Germinal center (tissue), 1 donor: ENCODE data around the gene ZDHHC23.

Experiments
- DNase-seq: peaks from one replicate; pipeline ENCODE4 v3.0.0; 2012; ENCODE audit warnings: mixed read lengths, low spot score

Gene ZDHHC23, protein sequence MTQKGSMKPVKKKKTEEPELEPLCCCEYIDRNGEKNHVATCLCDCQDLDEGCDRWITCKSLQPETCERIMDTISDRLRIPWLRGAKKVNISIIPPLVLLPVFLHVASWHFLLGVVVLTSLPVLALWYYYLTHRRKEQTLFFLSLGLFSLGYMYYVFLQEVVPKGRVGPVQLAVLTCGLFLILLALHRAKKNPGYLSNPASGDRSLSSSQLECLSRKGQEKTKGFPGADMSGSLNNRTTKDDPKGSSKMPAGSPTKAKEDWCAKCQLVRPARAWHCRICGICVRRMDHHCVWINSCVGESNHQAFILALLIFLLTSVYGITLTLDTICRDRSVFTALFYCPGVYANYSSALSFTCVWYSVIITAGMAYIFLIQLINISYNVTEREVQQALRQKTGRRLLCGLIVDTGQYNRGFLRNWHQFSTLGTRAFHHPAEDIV

DNA sequence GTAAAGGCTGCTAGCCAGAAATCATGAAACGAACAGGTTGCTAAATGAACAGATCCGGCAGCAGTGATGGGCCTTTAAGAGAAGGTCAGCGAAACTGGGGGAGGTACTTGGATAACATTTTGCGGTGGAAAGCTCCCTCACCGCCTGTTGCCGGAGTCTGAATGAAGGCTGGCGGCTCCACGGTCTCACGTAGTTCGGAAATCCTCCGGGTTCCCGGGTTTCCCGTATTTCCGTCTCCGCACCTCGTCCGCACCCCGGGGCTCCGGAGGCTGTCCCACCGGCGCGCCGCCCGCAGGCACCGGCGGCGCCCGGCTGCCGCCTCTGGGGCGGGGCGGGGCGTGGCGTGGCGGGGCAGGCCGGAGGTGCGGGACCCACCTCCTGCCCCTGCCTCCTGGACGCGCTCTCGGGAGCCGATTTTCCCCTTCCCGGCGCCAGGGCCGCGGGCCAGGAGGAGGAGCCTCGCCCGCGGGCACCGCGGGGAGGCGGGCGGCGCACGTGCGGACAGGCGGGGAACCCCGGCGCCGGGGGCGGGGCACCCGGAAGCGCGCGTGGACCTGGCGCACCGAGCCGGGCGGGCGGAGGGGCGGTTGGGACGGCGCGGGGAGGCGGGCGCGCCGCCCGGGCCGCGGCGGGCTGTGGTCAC lies at the start of gene ZDHHC23:
Gene ZDHHC23, plus strand, starts transcription at position 642 of the 643 bp plus-strand sequence. CDS start 790 bp downstream, outside the sequence.
- DNase-seq: peak; percentile 84

DNA sequence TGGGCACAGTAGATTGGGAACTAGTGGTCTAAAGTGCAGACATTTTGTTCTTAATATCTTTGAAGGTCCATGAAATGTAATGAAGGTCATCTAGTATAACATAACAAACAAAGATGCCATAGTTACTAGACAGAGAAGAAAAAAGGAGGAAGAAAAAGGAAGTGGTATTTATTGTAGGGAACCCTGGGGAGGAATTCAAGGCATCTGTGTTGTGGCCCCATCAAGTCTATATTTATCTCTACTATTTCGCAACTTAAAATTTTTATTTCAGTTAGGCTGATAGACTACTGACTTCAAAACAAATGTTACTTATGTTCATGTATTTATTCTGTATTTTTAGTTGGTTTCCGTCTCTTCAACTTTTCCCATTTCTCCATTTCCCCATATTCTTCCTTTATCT lies 48.9 kb upstream of the ZDHHC23 start:
- DNase-seq: no peak

DNA sequence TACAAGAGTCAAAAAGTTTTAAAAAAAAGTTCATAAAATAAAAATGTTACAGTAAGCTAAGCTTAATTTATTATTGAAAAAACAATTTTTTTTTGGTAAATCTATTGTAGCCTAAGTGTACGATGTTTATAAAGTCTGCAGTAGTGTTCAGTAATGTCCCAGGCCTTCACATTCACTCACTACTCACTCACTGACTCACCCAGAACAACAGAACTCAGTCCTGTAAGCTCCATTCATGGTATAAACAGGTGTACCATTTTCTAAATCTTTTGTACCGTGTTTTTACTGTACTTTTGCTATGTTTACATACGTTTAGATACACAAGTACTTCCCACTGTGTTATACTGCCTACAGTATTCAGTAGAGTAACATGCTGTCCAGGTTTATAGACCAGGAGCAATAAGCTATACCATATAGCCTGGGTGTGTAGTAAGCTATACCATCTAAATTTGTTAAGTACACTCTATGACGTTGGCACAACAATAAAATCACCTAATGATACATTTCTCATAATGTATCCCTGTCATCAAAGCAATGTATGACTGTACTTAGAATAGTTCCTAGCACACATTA lies 41.2 kb upstream of the ZDHHC23 start:
- no peak for DNase-seq

DNA sequence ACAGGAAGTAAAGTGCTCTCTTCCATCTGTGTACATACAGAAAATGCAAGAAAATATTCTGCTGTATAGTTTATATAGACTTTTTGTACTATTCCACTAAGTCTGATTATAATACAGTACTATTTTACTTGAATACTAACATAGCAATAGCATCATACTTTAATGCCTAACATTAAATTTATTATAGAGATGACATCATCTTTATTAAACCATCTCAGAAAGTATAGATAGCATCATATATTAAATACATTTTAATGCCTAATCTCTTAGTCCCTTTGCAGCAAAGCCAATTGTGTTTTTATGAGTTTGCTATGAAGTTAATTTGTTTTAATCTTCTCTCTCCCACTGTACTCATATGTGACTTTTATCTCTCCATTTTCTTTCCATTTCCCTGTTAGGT lies 39.7 kb upstream of the ZDHHC23 start:
- no peak for DNase-seq

DNA sequence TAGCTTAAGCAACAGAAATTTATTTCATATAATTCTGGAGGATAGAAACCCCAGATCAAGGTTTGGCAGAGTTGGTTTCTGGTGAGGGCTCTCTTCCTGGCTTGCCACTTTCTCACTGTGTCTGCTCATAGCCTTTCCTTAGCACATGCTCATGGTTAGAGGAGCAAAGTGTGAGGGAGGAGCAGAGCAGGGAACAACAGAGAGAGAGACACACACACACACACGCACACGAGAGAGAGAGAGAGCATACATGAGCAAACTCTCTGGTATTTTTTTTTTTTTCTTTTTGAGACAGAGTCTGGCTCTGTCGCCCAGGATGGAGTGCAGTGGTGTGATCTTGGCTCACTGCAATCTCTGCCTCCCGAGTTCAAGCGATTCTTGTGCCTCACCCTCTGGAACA lies 36.8 kb upstream of the ZDHHC23 start:
- DNase-seq: no peak

DNA sequence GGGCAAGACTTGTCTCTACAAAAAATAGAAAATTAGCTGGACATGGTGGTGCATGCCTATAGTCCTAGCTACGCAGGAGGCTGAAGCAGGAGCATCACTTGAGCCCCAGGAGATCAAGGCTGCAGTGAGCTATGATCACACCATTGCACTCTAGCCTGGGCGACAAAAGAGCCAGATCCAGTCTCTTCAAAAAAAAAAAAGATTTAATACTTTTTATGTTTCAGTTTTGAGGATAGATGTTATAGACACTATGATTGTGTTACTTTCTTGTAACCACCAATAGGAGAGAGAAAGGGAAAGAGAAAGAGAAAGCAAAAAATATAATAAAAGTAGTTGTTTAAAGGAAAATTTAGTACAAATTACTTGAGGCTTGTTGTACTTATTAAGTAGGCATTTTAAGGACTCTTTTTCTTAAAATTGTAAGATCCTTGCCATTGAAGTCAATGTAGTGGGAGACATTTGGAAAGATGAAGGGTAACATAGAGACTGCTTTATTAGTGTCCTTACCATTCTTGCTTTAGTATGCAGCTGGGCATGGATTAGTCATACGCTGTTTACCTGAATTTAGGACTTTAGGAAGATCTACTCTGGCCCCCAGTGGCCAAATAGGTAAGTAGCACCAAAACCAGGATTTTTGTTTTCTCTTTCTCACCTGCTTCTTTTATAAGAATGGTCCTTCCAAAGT lies 35.1 kb upstream of the ZDHHC23 start:
- DNase-seq: peak; percentile 39

DNA sequence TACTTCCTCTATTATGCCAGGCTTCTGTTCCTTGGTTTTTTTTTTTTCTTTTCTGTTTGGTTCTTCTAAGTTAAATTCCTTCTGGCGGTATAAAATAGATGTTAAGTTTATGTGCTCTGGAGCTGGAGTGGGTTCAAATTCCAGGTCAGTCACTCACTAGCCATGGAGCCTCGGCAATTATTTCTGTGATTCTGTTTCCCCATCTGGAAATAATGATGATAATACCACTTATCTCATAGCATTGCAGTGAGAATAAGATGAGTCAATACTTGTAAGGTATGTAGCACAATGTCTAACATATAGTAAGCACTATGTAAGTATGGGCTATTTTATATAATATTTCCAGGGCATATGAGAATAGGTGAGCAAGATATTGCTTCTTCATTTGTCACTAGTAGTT lies 33.2 kb upstream of the ZDHHC23 start:
- DNase-seq: no peak

DNA sequence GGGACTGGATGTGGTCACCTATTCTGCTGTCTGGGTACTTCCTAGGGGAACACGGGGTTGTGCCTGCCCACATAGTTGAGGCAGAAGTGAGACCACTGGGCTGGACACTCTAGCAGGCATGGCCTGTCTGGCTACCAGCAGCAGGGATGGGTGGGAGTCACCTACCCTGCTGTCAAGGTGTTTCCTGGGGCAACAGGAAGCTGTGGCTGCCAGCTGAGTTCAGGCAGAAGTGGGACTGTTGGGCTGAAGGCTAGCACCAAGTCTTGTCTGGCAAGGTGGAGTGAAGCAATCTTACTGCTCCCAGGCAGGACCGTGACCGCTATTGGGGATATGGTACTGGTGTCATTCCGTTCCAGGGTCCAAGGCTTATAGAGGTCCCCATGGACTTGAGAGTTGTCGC lies 20.3 kb upstream of the ZDHHC23 start:
- no peak for DNase-seq

DNA sequence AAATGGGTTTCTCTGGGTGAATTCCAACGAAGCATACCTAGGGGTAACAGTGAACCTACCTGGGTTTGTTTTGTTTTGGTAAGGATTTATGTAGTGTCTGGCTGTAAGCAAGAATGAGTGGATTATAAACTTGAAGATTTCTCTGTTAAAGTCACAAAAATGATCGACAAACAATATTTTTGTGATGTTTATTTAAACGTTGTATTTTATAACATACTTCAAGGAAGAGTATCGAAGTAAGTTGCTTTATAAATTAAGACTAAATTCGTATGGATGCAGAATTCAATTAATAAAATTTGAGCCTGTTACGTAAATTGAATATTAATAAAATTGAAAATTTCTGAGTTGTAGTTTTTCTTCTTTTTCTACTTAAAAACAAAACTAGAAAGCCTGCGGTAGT lies 982 bp upstream of the ZDHHC23 start:
- no peak for DNase-seq

DNA sequence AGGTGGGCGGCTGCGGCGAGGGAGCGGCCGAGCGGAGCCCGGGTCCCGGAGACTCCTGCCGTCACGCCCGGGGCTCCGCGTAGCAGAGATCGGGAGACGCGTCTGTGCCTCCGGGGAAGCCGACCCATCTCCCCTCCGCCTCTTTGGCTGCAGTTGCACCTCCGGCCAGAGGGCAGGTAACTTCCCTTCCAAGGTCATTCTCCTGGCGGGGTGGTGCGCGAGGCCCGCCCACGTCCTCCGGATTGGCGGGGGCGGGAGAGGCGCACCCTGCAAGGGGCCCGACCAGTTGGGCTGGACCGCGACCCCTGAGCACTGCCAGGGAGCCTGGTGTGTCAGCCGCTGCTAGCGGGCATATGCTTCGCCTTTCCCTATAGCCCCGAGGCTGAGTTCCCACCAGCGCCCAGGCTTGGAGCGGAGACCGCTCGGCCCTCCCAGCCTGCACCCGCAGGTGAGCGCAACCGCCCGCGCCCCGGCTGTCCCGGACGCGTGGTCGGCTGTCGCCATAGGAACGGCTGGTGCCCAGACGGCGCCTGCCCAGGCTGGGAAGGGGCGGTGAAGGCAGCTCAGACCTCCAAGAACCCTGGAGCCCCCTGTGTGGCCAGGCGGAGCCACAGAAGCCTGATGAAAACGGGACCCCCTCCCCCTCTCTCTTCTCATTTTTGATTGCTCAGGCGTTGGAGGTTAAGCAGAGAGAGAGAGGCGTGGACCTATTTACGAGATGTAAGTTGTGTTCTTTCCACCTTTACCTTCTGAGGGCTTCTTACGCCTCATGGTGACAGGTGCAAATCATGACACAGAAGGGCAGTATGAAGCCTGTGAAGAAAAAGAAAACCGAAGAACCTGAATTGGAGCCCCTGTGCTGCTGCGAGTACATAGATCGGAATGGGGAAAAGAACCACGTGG lies 453 bp downstream of the ZDHHC23 start:
- peak; percentile 60 for DNase-seq

DNA sequence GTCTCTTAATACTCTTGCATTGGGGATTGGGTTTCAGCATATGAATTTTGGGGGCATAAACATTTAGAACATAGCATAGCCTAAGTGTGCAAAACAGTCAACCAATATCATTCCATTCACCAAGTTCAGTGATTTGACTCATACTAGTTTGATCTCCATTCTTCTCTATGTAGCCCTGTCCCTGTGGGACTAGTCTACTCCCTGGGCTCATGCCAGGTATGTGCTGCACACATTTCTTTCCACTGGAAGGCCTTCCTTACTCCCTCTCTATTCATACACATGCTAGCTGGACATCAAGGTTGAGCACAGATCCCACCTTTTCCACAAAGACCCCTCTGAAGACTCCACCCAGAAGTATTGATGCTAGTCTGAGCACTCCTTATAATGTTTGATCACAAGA lies 5.1 kb downstream of the ZDHHC23 start:
- no peak for DNase-seq

DNA sequence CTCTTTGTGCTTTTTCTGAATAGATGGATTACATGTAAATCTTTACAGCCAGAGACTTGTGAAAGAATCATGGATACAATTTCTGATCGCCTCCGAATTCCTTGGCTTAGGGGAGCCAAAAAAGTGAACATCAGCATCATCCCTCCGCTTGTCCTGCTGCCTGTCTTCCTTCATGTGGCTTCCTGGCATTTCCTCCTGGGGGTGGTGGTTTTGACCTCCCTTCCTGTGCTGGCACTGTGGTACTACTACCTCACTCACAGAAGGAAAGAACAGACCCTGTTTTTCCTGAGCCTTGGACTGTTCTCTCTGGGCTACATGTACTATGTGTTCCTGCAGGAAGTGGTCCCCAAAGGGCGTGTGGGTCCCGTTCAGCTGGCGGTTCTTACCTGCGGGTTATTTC lies 5.9 kb downstream of the ZDHHC23 start:
- DNase-seq: no peak

DNA sequence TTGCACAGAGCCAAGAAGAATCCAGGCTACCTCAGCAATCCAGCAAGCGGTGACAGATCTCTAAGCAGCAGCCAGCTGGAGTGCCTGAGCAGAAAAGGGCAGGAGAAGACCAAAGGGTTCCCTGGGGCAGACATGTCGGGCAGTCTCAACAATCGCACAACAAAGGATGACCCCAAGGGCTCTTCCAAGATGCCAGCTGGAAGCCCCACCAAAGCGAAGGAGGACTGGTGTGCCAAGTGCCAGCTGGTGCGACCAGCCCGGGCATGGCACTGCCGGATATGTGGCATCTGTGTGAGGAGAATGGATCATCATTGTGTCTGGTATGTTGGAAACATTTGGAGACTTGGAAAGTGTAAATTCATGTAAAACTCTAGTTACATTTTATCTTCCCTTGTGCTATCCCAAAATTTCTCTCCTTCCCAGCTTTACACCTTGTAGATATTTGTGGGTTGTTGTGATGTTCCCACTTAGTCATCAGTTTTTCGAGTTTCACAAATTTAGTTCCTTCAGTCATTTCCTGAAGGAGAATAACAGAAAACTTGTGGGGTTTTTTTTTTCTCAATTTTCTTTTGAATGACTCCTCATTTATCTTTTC lies 6.4 kb downstream of the ZDHHC23 start:
- DNase-seq: no peak

DNA sequence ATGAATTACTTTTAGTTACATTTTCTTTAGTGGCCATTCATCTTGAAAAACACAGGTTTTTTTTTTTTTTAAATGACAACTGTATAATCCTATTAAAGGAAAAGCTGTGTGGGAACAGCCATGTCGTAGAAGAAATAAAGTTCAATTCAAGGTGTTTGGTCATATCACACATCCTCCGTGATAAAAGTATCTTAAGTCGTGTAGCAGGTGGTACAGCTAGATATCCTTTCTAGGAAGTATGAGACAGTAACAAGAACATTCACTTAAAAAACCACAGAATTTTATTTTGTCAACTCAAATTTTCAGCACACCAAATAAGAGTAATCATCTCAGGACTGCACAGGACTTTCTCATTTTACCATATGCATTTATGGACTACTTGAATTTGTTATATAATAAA lies 16.1 kb downstream of the ZDHHC23 start:
- no peak for DNase-seq

DNA sequence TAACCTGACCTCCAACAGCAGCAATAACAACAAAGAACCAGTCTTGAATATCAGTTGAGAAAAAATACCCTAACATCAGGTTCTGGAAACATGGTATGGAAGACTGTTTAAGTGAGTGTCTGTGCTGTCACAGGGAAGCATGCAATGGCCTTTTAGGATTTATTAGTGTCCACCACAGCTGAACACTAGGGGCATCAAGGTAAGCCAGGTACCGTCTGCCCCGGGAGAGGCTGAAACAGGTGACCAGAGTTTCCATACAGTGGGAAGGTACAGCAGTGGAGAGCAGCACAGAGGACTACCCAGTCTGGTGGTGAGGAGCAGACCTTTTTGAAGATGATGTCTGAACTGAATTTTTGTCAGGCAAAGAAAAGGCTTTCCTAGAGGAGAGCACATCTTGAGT lies 18.4 kb downstream of the ZDHHC23 start:
- DNase-seq: no peak

DNA sequence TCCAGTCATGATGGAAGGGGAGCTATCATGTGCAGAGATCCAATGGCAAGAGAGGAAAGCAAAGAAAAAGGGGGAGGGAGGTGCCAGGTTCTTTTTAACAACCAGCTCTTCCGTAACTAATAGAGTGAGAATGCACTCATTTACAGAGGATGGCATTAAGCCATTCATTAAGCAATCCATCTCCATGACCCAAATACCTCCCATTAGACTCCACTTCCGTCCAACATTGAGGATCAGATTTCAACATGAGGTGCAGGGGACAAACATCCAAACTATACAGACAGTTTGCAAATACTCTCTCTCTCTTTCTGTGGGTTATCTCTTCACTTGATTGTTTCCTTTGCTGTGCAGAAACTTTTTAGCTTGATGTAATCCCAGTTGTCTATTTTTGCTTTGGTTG lies 21.2 kb downstream of the ZDHHC23 start:
- no peak for DNase-seq

DNA sequence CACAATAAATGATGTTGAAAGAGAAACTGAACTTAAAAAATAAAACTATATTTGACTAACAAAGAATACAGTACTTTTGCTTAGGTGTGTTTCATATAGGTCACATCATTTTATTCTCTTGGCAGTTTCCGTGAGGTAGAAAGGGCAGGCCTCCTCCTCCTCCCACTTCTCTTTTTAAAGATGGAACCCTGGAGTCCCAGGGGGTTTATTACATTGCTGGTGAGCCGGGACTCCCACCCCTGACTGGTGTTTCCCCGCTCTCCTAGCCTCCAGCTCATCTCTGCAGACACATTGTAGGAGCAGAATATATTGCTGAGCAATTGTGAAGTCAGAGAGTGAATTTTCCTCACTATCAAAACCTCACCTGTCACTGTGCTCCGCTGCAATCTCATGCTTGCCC lies 30.0 kb downstream of the ZDHHC23 start:
- DNase-seq: peak; percentile 14

DNA sequence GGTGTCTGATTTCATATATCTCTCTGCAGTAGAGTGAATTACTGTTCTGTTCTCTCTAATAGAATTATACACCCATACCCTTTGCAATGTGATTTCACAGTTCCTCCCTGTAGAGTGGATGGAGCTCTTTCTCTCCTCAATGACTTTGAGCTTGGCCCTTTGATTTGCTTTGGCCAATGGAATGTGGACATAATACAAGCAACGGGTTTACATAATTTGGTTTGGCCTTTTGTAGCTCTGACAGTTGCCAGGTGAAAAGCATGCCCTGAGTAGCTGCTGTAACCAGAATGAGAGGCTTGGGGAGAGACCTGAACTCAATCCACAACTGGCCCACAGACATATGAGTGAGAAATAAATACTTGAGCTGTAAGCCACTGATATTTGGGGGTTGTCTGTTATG lies 32.1 kb downstream of the ZDHHC23 start:
- DNase-seq: no peak

DNA sequence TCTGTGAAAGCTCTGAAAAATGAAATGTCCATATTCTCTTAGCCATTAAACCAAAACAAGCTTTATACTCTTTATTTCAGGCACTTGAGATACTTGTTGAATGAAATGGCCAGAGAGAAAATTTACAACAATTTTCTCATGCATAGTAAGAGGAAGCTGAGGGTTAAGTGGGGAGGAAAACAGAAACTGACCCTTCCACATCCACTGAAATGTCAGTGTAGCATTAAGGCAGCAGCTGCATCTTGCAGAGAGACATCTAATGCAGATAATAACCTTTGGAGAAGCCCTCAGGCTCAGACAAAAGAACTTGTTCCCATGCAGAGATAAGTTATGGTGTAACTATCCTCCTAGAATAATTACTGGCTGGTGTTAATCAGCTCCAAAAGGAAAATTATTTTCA lies 34.0 kb downstream of the ZDHHC23 start:
- no peak for DNase-seq

DNA sequence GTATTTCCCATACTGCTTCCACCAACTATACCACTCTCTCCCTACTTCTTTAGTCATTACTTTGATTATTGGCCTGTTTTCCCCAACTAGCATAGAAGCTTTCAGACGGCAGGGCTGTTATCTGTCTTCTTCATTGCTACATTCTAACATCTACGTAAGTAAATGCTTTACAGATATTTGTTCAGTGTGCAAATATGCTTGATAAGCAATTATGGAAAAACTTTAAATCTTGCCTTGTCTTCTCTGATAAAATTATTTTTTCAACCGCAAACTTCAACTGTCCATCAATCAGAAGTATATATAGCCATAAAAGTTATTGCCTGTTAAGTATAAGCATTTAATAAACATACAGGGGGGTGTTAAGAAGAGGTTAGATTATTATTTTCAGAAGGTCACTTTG lies 35.7 kb downstream of the ZDHHC23 start:
- DNase-seq: no peak

DNA sequence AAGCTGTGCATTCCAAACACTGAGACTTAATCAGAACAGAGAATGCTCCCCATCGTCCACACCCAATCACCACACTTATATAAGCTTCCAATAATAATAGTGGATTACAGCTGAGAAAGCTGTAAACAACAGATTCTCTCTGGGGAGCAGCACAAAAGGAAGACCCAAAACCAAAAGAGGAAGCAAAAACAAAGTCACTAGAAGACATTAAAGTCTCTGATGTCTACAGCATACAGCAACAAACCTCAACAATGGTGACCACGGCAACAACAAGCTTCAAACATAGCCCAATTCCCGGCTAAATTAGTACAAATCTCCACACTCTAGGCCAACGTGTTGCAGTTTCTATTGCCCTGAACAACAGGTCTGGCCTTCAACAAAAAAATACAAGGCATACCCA lies 37.7 kb downstream of the ZDHHC23 start:
- DNase-seq: peak; percentile 51
